Fibroblast of lung (primary cell): ENCODE data around the gene XXYLT1.

Experiments used
- CTCF ChIP-seq, 2 donors: IDR thresholded peaks in 1 of 2; conservative IDR thresholded peaks in 1 of 2; 1 replicate in 1 of 2; 2 replicates in 1 of 2; pipeline ENCODE4 v1.5.1; 2011 to 2012; ENCODE audit warnings: low read length in 2 of 2, control low read depth in 1 of 2, inconsistent platforms in 1 of 2, low read depth in 1 of 2, mild to moderate bottlenecking in 1 of 2
- EZH2 ChIP-seq: IDR thresholded peaks from 2 replicates; pipeline ENCODE4 v1.5.1; 2012; ENCODE audit warnings: low read length, control low read depth, mild to moderate bottlenecking; ENCODE audit errors: missing control alignments

GRCh38 chr3:195086885-195087284 lies 184.1 kb downstream of the XXYLT1 start:
- no peak for TF ChIP-seq CTCF (conservative IDR thresholded peaks at IDR 0.05 in 1 of 2, IDR thresholded peaks at IDR 0.05 in 1 of 2; ENCODE audit: low read depth in 1 of 2, low read length in 2 of 2)
- no peak for TF ChIP-seq EZH2
